ENCODE measurements around the gene CNTNAP4.

DNA sequence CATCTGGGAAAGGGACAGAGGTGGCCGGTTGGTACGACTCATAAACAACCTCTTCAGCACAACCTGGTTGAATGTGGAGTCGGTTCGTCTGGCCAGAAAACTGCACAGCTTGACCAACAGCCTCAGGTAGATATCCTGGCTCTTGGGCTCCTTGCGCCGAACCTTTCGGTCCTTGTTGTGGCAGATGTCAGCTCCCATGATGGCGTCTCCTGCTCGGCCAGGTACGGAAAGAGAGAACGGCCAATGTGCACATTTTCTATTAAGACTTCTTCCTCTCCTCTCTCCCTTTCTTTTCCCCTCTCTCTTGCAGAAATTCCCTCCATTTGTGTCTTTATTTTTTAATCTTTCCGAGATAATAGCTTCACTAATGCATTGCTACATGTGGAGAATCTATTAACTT lies 41.8 kb upstream of the CNTNAP4 start:
- TF ChIP-seq, protein P1, sequence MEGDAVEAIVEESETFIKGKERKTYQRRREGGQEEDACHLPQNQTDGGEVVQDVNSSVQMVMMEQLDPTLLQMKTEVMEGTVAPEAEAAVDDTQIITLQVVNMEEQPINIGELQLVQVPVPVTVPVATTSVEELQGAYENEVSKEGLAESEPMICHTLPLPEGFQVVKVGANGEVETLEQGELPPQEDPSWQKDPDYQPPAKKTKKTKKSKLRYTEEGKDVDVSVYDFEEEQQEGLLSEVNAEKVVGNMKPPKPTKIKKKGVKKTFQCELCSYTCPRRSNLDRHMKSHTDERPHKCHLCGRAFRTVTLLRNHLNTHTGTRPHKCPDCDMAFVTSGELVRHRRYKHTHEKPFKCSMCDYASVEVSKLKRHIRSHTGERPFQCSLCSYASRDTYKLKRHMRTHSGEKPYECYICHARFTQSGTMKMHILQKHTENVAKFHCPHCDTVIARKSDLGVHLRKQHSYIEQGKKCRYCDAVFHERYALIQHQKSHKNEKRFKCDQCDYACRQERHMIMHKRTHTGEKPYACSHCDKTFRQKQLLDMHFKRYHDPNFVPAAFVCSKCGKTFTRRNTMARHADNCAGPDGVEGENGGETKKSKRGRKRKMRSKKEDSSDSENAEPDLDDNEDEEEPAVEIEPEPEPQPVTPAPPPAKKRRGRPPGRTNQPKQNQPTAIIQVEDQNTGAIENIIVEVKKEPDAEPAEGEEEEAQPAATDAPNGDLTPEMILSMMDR (IDR thresholded peaks at IDR 0.05): no peak
- no peak for TF ChIP-seq POLR2AphosphoS5 (IDR thresholded peaks at IDR 0.05)

Data from prostate gland (tissue), 2 donors.